NB4 (cell line): Measurements from ENCODE around the gene OR4E2.
"Not testable (repeated sequence)": the region's sequence is repeated elsewhere in the genome, so short reads cannot be mapped to it uniquely, and the experiment has no call there.

Experiments
- MYC ChIP-seq: IDR thresholded peaks from 2 replicates; pipeline ENCODE4 v1.6.1; 2011; ENCODE audit warnings: low read depth, low read length
- POLR2A ChIP-seq: IDR thresholded peaks from 2 replicates; pipeline ENCODE4 v1.6.1; 2011; ENCODE audit warnings: mild to moderate bottlenecking; ENCODE audit not compliant: insufficient read length; ENCODE audit errors: extremely low read depth
- TF ChIP-seq, protein P1 (sequence below): IDR thresholded peaks from one replicate; pipeline ENCODE4 v1.5.1; 2012; ENCODE audit warnings: low read depth, low read length
- TF ChIP-seq, protein P2 (sequence below): IDR thresholded peaks from 2 replicates; pipeline ENCODE4 v1.6.1; 2011; ENCODE audit warnings: low read depth, low read length

DNA sequence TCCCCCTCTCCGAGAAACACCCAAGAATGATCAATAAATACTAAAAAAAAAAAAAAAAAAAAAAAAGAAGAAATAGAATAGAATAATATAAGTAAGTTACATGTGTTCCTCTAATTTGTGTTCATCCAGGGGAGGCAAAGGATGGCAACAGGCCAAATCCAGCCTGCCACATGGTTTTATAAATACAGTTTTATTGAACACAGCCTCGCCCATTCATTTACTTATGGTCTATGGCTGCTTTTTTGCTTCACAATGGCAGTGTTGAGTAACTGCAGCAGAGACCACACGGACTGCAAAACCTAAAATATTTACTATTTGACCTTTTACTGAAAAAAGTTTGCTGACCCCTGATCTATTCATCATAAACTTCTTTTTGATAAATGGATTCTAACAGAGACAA, 44.9 kb downstream of the OR4E2 start:
- TF ChIP-seq, protein P1, sequence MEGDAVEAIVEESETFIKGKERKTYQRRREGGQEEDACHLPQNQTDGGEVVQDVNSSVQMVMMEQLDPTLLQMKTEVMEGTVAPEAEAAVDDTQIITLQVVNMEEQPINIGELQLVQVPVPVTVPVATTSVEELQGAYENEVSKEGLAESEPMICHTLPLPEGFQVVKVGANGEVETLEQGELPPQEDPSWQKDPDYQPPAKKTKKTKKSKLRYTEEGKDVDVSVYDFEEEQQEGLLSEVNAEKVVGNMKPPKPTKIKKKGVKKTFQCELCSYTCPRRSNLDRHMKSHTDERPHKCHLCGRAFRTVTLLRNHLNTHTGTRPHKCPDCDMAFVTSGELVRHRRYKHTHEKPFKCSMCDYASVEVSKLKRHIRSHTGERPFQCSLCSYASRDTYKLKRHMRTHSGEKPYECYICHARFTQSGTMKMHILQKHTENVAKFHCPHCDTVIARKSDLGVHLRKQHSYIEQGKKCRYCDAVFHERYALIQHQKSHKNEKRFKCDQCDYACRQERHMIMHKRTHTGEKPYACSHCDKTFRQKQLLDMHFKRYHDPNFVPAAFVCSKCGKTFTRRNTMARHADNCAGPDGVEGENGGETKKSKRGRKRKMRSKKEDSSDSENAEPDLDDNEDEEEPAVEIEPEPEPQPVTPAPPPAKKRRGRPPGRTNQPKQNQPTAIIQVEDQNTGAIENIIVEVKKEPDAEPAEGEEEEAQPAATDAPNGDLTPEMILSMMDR: not testable (repeated sequence)
- TF ChIP-seq, protein P2, sequence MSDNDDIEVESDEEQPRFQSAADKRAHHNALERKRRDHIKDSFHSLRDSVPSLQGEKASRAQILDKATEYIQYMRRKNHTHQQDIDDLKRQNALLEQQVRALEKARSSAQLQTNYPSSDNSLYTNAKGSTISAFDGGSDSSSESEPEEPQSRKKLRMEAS: not testable (repeated sequence)
- not testable (repeated sequence) for TF ChIP-seq POLR2A, MYC
